HepG2 (cell line): ENCODE data around the gene OPRM1.

ENCODE experiments used
- CTCF ChIP-seq: sonication (generic); formaldehyde crosslinking; IDR thresholded peaks from 2 replicates; pipeline ENCODE4 v1.5.0; 2020; ENCODE audit warnings: mild to moderate bottlenecking, missing genetic modification reagents, moderate library complexity
- POLR2A ChIP-seq, 2 experiments: IDR thresholded peaks; 2 replicates each; pipeline ENCODE4 v1.6.1; 2011; ENCODE audit warnings: low read depth in 2 of 2, low read length in 2 of 2, mild to moderate bottlenecking in 1 of 2, moderate library complexity in 1 of 2; ENCODE audit not compliant: insufficient read depth in 1 of 2
- SKIL ChIP-seq: sonication (generic); formaldehyde crosslinking; IDR thresholded peaks from 2 replicates; pipeline ENCODE4 v1.8.0; 2022; ENCODE audit warnings: missing genetic modification reagents, mild to moderate bottlenecking, moderate library complexity, borderline replicate concordance
- SMAD1 ChIP-seq: sonication (generic); formaldehyde crosslinking; IDR thresholded peaks from 2 replicates; pipeline ENCODE4 v1.4.0; 2020; ENCODE audit warnings: missing genetic modification reagents, low read depth, mild to moderate bottlenecking, borderline replicate concordance
- TBP ChIP-seq: sonication (generic); formaldehyde crosslinking; IDR thresholded peaks from 2 replicates; pipeline ENCODE4 v1.5.0; 2020; ENCODE audit warnings: missing genetic modification reagents
- ZNF274 ChIP-seq: sonication (generic); formaldehyde crosslinking; IDR thresholded peaks from 2 replicates; pipeline ENCODE4 v1.5.1; 2020; ENCODE audit warnings: mild to moderate bottlenecking, missing genetic modification reagents
- ZNF513 ChIP-seq: sonication (generic); formaldehyde crosslinking; conservative IDR thresholded peaks from 2 replicates; pipeline ENCODE4 v1.5.0; 2020; ENCODE audit warnings: missing genetic modification reagents

- TF ChIP-seq ZNF274 (CRISPR knock-in tag) (no peak), ZNF513 (CRISPR knock-in tag) (no peak), CTCF (CRISPR knock-in tag) (no peak), SMAD1 (CRISPR knock-in tag) (no peak), SKIL (CRISPR knock-in tag) (no peak), TBP (CRISPR knock-in tag) (no peak), POLR2A (IDR thresholded peaks at IDR 0.05; ENCODE audit: insufficient read depth in 1 of 2, low read depth in 2 of 2, low read length in 2 of 2) (no peak)
These were observed 193.2 kb downstream of the OPRM1 start for GRCh38 chr6:154232013-154232910.
